NCI-H2029 treated with DMSO at 0.1 percent for 48 hours (cell line): Measurements from ENCODE around the gene GBX1.

Experiments used
- DNase-seq: peaks from one replicate; lab custom pipeline; 2025; lab: John Stamatoyannopoulos, UW

Gene GBX1

DNA sequence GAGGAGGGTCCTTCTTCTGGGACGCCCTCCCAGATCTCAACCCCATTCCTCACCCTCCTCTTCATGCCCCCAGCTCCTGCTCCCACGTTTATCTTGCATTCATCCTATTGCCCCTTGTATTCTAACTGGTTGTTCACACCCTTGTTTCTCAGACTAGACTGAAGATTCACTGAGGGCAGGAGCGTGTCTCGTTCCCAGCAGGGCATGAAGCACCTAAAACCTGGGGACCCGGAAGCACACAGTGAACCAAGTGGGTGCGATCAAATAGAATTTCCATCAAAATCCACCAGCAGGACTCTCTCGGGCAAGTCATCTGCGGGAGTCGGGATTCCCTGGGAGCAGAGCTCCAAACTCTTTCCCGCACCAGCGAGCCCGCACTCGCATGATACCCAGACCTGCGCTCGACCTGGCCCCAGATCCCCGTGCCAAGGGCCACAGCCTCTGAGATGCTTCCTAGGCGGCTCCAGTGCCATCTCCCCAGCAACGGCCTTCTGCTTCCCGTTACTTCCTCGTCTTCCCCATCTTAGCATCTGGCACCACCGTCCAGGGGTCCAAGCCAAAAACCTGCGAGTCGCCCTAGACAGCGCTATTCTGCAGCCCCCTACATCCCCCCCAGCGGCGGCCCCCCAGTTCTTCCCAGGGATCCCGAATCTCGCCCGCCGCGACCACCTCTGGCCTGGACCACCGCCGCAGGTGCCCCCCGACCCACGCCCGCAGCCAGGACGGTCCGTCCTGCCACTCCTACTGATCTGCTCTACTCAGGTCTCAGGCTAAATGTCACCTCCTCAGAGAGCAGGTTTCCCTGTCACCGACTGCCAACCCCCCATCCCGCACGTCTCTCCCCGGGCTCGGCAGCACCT is 6.1 kb upstream of the GBX1 start:
- DNase-seq = no peak

DNA sequence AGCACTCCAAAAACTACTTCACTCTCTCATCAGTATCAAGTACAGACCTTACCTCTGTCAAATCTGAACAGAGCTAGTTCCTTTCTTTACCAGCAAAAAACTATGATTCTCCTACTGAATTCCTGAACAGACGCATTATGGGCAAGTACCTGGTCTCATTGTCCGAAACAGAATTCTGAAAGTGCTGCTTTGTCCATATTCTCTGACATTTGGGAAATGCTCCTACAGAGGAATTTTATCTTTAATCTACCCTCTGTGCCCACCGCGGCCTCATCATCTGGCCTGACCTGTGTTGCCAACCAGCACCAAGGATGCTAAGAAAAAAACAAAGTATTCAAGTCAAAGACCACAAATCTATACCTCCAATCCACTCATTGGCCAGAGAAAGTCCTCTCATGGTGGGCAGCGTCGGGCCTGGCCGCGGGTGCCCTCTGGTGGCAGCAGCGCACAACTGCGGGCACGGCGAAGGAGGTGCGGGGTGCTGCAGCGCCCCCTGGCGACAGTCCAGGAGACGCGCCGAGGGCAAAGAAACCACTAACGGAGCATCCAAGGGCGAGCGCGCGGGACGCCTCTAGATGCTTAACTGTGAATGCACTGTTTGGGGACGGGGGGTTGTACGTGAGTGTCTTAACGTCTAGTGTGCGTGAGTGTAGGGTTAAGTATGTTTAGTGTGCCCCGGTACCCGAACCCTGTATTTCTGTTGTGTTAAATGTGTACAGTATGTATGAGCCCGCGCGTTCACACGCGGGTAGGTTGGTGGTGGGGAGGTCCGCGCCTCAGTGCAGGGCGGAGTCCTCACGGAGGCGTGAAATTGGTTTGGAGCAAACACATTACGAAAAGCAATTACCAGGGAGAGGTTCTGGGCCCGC is 5.0 kb upstream of the GBX1 start:
- peak; percentile 26 for DNase-seq

DNA sequence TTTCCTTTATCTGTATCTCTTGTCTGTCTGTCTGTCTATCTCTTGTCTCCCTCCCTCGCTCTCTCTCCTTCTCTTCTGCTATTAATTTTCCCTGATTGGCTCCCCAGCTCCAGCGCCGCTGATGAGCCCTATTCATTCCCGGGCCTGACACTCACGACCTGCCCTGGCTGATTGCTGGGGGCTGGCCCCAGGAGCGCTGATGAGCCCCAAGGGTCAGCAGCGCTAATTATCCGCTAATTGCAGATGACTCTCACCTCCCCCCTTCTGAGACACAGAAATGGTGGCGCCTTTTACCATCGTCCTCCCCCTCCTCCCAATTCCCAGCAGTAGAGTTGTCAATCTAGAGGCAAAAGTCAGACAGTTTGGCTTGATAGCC is 1.3 kb upstream of the GBX1 start:
- DNase-seq = no peak

DNA sequence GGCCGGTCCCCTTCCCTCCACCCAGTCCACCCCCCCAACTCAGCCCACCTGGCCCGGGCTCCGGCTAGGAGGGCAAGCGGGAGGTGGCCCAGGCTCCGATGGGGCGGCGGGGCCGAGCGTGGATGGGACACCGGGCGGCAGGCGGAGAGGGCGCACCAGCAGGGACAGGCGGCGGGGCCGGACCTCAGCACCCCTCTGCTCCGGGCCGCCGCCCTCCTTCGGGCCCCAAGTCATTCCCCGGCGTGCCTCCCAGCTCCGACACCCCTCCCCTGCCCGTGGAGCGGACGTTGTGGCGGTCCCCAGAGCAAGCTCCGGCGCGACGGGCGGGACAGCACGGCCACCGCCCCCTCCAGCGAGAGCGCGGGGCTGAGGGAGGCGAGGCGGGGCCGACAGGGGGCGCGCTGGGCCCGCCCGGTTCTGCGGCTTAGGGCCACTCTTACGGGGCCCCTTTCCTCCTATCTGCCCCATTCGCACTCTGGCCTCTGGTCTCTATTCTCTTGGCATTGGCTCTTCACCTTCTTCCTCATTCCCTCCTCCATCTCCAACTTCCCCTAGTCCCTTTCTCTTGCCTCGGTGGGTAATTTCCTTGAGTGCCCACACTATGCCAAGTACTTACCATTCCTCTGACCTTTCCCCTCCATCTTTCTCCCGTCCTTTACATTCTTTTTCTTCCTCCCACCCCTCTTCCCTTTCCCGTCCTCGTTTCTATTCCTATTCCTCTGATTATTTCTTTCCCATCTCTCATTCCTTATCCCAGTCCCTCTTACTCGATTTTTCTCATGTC is 701 bp upstream of the GBX1 start:
- no peak for DNase-seq

DNA sequence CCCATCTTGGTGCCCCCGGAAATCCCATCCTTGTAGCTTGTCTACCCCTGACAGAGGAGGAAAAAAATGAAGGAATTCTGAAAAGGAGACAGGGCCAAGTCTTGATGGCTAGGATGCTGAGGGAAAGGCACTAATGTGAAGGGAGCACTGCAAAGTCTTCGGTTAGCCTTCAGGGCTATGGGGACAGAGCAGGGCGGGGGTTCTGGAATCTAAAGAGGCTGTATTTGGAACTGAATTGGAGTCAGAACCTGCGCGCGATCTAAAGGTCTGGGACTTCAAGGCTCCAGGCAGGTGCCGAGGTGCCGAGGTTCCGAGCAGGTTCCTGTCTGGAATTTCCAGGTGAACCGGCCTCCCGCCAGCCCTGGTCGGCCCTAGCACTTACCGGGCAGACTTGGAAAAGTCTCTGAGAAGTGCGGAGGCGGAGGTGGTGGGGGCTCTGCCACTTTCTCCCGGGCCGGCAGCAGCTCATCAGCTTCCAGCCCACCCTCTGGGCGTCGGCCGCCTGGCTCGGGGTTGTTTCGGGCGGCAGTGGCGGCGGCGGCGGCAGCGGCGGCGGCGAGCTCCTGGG is 781 bp downstream of the GBX1 start:
- DNase-seq = no peak

DNA sequence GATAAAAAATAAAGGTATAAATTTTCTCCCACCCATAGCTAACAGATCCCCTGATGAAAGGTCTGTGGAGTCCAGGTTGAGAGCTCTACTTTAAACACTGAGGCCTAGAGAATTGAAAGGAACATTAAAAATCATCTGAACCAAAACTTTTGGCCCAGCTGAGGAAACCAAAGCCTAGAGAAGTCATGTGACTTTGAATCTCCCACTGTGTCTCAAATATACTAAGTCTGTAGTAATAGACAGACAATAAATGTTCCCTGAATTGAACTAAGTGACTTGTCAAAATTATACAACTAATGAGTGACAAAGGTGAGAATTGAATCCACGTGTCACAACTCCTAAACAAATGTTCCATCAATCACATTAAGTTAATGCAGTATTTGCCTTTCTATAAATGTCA is 5.7 kb downstream of the GBX1 start:
- DNase-seq = no peak

DNA sequence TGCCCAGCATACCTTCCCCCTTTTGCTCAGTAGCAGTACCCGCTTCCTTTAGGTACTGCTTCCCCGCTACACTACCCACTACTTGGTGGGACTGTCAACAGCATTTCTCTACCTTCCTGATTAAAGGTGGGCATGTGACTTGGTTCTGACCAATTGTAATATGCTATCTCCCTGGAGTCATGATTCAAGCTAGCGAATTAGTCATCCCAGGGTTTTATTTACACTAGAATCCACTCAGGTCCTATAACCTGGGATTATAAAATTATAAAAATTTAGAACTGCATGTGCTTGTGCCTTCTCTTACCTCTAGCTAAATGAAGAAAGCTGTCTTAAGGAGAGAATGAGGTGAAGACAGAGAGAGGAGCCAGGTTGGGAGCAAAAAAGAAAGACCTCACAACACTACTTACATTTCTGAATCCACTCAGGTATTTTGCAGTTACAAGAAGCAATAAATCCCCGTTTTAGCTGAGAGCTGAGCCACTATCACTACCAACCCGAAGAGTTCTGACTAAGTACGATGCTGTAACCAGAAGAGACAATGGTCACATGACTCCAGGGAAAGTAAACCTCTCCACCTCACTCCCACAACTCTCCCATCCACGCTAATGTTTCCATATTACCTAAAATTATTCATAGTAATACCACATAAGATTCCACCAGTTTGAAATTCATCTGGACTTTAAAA is 9.7 kb downstream of the GBX1 start:
- DNase-seq = no peak

DNA sequence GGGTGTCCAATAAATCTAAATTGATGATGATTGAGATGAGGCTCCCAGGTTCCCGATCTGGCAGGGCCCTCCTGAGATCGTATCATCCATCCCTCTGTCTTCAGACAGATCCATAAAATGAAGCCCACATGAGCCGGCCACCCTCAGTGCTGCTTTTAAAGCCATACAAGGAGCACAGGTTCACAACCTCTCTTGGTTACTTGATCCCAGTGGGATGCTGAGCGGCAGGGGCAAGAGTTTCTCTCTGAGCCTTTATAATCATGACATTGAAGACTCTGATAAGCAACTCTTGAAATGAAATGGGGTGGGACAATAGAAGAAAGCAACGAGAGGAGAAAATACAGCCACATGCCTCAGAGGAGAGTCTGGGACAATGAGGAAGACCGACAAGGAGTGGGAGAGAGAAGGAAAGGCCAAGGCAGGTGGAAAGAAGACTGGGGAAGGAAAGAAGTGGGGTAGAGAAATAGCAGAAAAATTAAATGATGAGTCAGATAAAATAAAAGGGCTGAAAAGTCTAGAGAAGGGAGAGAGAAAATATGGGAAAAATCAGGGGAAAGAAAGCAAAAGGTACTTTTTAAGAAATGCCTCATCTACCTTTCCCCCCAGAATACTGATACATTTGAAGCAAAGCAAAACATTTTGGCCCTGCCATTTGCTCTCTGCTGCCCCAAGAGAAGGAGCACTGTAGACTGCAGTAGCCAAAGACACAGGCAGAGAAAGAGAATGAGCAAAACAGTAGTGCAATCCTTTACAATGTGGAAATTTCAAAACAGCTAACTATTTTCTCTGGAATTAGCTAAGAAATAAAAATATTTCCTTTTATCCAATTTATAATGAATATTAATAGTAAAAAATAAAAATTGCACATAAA is 14.6 kb downstream of the GBX1 start:
- DNase-seq = no peak

DNA sequence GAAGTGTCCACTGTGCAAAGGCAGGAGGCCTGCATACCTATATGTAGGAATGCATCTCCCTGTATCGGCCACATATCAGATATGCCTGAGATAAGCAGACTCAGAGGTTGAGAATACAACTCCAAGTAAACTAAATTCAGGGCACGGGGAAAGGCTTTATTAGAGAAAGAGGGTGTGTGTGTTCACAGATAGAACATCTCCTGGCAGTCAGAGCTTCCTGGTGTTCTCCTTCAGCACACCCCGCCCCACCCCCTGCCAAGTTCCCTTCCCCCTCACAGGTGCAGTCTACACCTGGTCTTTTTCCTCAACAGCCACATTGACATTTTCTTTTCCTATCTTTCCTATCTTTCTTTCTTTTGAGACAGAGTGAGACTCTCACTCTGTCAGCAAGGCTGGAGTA is 17.1 kb downstream of the GBX1 start:
- DNase-seq = no peak

DNA sequence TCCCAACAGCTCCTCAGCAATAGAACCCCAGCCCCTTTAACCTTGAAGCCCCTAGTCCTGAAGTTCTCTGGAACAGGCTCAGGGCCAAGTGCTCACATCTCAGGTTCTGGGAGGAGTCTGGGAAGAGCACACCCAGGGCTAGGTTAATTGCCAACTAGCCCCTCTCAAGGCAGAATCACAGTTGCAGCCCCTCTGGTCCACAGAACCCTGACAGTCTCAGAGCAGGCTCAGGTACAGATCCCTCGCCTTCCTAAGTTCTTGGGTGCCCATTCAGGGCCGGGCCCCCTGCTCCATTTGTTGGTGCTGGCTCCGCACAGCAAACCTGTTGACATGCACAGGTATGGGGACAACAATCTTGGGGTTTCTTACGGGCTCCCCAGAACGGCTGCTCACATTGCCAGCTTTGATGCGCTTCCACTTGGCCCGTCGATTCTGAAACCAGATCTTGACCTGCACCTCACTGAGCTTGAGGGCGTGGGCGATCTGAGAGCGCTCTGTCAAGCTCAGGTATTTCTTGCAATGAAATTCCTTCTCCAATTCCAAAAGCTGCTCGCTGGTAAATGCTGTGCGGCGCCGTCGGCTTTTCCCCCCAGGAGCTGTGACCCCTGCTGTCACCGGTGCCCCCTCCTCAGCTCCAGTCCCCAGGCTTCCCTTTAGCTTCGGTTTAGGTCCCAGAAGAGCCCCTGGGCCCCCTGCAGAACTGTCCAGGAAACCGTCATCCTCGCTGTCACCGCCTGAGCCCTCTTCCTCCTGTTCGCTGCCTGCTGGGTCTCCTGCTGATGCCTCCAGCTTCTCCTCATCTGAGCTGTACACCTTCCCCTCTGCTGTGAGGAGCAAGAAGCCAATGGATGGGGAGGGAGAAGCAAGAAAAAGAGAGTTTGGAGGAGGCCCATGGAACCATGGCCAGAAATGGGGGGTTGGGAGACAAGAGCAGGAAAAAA is 18.9 kb downstream of the GBX1 start:
- no peak for DNase-seq

DNA sequence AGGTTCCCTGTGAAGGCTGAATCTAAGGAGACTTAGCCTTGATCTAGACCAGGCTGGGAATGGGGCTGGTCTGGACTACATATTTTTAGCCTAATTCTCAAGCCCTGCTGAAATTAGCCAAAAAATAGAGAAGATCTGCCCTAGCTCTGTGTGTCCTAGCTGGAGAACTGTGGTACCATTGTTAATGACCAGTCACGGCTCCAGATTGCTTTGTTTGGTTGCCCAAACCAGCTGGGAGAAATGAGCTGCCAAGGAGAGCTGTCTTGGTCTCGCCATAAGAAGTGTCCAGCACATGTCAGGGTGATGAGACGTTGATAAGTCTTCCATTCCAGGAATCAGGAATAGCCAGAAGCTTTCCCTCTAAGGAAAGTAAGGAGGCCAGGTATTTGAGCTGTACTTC is 20.7 kb downstream of the GBX1 start:
- DNase-seq = no peak

DNA sequence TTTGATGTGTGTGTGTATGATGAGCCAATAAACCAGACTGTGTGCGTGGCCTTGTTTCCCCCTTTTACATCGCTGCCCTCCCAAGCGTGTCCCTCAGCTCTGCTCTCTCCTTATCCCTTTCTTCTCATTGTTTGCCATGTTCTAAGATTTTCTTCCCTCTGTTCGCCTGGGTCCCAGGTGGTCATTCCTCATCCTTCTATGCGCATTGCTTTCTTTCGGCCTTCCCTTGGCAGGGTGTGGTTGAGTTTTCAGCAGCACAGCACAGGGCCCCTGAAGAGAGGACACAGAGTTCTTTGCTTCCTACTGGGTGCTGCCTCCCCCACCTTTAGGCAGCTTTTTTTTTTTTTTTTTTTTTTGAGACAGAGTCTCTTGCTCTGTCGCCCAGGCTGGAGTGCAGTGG is 23.1 kb downstream of the GBX1 start:
- DNase-seq = no peak

DNA sequence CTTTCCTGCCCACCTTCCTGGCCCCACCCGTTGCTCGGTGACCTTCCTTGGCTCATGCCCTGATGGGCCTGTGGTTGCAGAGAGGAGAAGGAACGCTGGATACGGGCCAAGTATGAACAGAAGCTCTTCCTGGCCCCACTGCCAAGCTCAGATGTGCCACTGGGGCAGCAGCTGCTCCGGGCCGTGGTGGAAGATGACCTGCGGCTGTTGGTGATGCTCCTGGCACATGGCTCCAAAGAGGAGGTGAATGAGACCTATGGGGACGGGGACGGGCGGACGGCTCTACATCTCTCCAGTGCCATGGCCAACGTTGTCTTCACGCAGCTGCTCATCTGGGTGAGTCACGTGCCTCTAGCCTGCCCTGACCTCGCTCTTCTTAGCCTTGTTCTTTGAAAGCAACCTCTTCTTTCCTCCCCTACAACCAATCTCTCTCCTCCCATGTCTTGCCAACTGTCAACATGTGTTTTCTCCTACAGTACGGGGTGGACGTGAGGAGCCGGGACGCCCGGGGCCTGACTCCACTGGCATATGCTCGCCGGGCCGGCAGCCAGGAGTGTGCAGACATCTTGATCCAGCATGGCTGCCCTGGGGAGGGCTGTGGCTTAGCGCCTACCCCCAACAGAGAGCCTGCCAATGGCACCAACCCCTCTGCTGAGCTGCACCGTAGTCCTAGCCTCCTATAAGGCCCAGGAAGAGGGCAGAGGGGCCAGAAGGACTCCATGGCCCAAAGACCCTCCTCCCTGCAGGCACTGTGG is 24.1 kb downstream of the GBX1 start:
- peak; percentile 24 for DNase-seq

DNA sequence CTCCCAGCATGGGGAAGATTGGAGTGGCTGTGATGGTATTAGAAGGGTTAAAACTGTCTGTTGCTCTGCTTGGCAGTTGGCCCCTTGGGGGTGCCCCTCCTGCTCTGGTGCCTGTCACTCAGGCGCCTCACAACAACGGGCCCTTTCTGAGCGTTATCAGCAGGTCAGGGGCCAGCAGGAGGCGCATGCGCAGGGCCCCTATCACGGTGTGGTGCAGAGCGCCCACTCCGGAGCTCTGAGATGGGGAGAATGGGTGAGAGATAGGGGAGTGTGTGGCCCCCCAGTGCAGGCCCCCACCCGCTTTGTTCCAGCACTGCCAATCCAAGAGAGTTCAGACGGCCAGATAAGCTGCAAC is 24.8 kb downstream of the GBX1 start:
- DNase-seq = no peak

DNA sequence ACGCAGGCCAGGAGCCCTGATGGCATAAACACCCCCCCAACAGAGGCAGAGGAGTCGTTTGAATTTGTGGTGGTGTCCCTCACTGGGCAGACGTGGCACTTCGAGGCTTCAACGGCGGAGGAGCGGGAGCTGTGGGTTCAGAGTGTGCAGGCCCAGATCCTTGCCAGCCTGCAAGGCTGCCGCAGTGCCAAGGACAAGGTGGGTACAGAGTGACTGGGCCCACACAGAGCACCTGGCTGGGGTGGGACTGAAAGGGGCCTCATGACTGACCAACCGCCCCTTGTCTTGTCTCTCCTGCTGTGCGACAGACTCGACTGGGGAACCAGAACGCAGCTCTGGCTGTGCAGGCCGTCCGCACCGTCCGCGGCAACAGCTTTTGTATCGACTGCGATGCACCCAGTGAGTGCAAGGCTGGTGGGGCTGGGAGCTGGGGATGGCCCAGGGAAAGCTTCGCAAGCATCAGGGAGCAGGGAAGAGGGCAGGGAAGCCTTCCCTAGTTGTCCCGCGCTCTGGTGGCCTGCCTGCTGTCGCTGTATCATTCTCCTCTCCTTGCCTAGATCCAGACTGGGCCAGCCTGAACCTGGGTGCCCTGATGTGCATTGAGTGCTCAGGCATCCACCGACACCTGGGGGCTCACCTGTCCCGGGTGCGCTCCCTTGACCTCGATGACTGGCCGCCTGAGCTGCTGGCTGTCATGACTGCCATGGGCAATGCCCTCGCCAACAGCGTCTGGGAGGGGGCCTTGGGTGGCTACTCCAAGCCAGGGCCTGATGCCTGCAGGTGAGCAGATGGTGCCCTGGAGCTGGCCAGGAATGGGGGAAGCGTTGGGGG is 25.4 kb downstream of the GBX1 start:
- no peak for DNase-seq

DNA sequence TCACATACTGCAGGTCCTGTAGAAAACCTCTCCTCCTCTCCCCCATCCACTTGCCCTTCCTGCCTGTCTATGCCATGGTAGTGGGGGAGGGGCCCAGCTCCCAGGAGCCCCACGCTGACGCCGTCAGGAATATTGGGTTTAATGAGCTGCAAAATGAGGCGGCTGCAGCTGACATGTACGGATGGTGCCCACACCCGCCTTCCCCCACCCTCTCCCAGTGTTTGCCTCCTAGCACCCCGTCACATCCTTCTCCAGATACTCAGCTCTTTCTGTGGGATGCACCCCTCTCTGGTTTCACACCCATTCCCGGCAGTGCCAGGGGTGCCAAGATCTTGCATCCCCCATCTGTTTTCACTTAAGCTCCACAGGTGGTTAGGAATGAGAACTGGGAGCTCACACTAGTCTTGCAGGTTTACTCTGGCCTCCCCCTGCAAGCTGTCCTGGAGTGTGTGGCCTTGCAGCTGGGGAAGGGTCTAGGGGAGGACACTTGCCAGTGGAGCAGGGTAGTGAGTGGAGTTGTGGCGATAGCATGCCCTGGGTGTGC is 26.1 kb downstream of the GBX1 start:
- DNase-seq = no peak

DNA sequence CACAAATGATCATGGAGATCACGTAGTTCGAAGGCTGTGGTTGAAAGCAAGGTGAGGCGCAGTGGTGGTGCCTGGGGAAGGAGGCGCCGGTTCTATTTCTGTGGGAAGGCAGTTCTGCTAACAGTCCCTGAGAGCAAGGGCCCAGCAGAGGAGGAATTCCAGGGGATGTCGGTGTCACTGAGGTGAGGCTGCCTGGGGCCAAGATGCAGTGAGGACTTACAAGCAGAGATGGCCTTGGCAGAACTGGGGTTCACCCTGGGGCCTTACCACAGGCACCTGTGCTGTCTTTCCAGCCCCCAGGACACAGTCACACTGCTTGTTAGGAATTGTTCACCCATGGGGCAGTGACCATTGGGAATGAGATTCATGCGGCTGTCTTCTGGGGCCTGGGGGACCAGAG is 26.7 kb downstream of the GBX1 start:
- no peak for DNase-seq

DNA sequence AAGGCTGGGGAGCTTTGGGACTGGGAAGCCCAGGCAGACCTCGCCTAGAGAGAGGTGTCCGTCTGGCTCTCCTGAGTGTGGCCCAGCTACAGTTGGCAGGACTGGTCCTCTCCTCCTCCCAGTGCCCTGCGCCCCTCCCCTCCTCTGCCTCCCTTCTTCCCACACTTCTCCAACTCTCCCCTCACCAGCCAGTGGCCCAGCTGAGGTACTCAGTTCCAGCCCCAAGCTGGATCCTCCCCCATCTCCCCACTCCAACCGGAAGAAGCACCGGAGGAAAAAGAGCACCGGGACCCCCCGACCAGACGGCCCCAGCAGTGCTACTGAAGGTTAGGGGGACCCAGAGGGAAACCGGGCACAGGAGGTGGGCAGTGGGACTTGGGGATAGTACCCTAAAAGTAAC is 27.7 kb downstream of the GBX1 start:
- DNase-seq = no peak
